Measurements from ENCODE around the gene CADM4. TPM values are rescaled to one million over a fixed set of nuclear protein-coding genes. Genes with fewer than 3 reads are reported as not detected.
"Not testable (repeated sequence)": the region's sequence is repeated elsewhere in the genome, so short reads cannot be mapped to it uniquely, and the experiment has no call there.

The CADM4 gene
- total RNA-seq, 4 donors from 2014 or later = 85.2 to 108 (median 102) TPM

DNA sequence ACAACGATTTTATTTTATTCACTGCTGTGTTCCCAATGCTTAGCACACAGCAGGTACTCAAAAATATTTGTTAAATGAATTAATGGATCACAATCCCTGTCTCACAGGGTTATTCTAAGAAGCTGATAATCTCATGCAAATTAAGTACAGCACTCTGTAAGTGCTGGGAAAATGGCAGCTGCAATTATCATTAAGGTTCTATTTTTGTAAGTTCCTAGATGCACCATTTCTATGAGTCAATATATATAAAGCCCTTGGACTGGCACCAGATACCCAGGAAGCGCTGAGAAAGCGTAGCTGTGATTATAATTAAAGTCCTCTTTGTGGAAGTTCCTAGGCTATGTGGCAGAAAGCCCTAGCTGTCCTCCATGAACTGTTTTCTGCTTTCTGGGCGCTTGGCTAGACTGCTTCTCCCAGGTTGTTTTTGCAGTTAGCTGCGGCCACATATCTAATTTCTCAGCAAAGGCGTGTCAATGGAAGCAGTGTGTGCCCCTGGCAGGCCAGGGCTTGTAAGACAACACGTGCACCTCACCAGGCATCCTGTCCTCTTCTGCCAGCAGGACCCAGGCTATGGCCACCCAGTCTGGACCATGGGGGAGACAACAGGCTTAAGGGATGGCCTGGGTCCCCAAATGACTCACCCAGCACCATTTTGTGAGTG, 33.0 kb downstream of the CADM4 start:
- 88 to 92% methylated on average over 7 of the region's 7 CpGs for WGBS, 2 donors
- Histone ChIP-seq H3K9me3 (no peaks in the 10 kb centered on the region), H3K27me3 (no peaks in the 10 kb centered on the region), H3K4me1 (peaks cover 0 to 10% (median 0%) of the 10 kb centered on the region in 4 donors), H3K27ac (no peak overlapping the region), H3K4me3 (no peak overlapping the region), H3K36me3 (peaks cover 0 to 46% (median 0%) of the 10 kb centered on the region in 3 donors)
- TF ChIP-seq, protein P1, sequence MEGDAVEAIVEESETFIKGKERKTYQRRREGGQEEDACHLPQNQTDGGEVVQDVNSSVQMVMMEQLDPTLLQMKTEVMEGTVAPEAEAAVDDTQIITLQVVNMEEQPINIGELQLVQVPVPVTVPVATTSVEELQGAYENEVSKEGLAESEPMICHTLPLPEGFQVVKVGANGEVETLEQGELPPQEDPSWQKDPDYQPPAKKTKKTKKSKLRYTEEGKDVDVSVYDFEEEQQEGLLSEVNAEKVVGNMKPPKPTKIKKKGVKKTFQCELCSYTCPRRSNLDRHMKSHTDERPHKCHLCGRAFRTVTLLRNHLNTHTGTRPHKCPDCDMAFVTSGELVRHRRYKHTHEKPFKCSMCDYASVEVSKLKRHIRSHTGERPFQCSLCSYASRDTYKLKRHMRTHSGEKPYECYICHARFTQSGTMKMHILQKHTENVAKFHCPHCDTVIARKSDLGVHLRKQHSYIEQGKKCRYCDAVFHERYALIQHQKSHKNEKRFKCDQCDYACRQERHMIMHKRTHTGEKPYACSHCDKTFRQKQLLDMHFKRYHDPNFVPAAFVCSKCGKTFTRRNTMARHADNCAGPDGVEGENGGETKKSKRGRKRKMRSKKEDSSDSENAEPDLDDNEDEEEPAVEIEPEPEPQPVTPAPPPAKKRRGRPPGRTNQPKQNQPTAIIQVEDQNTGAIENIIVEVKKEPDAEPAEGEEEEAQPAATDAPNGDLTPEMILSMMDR (IDR thresholded peaks at IDR 0.05) = no peak
- TF ChIP-seq EP300 (IDR thresholded peaks at IDR 0.05) (no peak), POLR2A (IDR thresholded peaks at IDR 0.05) (no peak)
- DNase-seq (ENCODE audit: low spot score in 2 of 2) = no peak

DNA sequence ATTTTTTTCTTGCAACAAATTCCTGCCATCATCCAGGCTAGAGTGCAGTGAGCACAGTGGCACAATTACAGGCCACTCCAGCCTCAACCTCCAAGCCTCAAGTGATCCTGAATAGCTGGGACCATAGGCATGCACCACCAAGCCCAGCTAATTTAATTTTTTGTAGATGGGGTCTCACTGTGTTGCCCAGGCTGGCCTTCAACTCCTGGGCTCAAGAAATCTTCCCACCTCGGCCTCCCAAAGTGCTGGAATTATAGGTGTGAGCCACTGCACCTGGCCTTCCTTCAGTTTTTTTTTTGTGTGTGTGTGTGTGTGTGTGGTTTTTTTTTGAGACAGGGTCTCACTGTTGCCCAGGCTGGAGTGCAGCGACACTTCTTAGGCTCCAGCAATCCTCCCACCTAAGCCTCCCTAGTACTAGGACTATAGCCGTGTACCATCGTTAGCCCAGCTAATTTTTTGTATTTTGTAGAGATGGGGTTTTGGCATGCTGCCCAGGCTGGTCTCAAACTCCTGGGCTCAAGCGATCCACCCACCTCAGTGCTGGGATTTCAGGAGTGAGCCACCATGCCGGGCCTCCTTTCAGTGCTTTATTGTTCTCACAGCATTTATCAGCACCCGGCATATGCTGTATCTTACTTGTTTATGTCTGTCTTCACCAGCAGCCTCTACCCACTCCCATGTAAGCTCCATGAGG, 33.6 kb downstream of the CADM4 start:
- DNase-seq (ENCODE audit: low spot score in 2 of 2) = no peak
- Histone ChIP-seq H3K4me3 (no peak overlapping the region), H3K4me1 (peaks cover 0 to 9% (median 0%) of the 10 kb centered on the region in 4 donors), H3K9me3 (no peaks in the 10 kb centered on the region), H3K36me3 (peaks cover 0 to 49% (median 0%) of the 10 kb centered on the region in 3 donors), H3K27ac (no peak overlapping the region), H3K27me3 (no peaks in the 10 kb centered on the region)
- 60 to 66% methylated on average over 7 of the region's 7 CpGs for WGBS, 2 donors
- TF ChIP-seq POLR2A (IDR thresholded peaks at IDR 0.05) (no peak), EP300 (IDR thresholded peaks at IDR 0.05) (no peak)
- TF ChIP-seq, protein P1 (IDR thresholded peaks at IDR 0.05) = no peak

DNA sequence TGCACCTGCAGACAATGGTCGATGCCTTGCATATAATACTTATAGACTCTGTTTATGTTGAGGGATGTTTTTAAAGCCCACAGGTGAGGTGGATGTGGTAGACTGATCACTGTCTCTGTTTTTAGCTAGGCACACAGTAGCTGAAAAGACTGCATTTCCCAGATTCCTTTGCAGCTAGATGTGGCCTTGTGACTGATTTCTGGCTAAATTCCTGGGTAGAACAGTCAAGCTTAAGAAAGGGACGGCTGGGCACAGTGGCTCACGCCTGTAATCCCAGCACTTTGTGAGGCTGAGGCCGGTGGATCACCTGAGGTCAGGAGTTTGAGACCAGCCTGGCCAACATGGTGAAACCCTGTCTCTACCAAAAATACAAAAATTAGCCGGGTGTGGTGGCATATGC, 39.3 kb downstream of the CADM4 start:
- Histone ChIP-seq H3K27ac (peak overlapping the region in 1 of 4 donors; percentile 3), H3K4me1 (peaks cover 0 to 31% (median 16%) of the 10 kb centered on the region in 4 donors), H3K36me3 (peaks cover 0 to 52% (median 6%) of the 10 kb centered on the region in 3 donors)
- H3K27me3 ChIP-seq; H3K9me3 ChIP-seq; DNase-seq (ENCODE audit: low spot score in 2 of 2); H3K4me3 ChIP-seq: not testable (repeated sequence)
- WGBS, 2 donors = 64 to 70% methylated on average over 5 of the region's 5 CpGs

DNA sequence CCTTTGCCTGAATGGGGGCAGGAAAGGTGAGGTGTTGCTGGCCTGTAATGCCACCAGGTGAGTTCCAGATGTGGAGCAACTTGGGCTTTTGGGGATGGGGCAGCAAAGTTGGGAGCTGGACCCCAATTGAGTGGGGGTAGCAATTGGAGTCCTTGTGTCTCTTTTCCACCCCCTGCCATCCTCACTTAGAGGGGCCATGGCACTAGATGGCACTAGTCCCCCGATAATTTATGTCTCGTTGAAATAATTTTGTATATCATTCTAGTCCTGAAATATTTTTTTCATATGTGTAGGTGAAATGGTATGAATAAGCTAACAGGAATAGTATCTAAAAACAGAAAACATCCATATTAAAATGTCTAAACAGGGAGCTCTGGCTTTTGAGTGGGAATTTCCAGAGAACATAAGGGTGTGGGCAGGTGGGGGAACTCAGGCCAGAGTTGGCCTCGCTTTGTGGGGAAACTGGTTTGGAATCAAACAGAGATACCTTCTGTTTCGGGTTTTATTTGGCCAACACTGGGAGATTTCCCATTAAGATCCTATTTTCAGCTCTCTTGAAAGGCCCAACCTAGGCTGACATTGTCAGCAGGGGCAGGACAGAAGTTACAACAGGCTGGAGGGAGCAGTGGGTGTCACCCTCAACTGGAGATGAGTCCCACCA, 39.9 kb downstream of the CADM4 start:
- H3K27ac ChIP-seq = peak overlapping the region in 1 of 4 donors; percentile 3
- no peak for DNase-seq (ENCODE audit: low spot score in 2 of 2)
- 63 to 69% methylated on average over 4 of the region's 4 CpGs for WGBS, 2 donors

DNA sequence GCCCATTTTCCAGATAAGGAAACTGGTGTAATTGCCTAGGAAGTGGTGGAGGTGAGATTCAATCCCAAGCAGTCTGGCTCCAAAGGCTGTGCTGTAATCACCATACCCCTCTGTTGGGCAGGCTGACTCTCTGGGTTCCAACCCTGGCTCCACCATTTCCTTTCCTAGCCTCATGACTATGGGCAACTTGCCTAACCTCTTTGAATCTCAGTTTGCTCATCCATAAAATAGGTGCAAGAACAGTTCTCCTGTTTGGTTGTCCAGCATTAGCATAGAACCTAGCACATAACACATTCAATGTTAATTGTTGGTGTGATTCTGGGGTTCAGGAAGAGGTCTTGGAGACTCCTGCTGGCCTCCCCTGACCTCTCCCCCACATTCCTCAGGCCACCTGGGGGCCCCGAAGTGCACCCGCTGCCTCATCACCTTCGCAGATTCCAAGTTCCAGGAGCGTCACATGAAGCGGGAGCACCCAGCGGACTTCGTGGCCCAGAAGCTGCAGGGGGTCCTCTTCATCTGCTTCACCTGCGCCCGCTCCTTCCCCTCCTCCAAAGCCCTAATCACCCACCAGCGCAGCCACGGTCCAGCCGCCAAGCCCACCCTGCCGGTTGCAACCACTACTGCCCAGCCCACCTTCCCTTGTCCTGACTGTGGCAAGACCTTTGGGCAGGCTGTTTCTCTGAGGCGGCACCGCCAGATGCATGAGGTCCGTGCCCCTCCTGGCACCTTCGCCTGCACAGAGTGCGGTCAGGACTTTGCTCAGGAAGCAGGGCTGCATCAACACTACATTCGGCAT, 41.0 kb downstream of the CADM4 start:
- 88% methylated on average over 19 of the region's 19 CpGs for WGBS, 2 donors
- TF ChIP-seq, protein P1 (IDR thresholded peaks at IDR 0.05) = no peak
- TF ChIP-seq EP300 (IDR thresholded peaks at IDR 0.05) (no peak), POLR2A (IDR thresholded peaks at IDR 0.05) (no peak)
- Histone ChIP-seq H3K36me3 (peaks cover 0 to 54% (median 6%) of the 10 kb centered on the region in 3 donors), H3K27ac (no peak overlapping the region), H3K4me1 (peaks cover 0 to 48% (median 30%) of the 10 kb centered on the region in 4 donors), H3K9me3 (no peaks in the 10 kb centered on the region), H3K27me3 (no peaks in the 10 kb centered on the region), H3K4me3 (no peak overlapping the region)
- no peak for DNase-seq (ENCODE audit: low spot score in 2 of 2)

More for the DNA sequence above, 39.9 kb downstream of the CADM4 start:
- no peaks in the 10 kb centered on the region for H3K27me3 ChIP-seq
- peaks cover 0 to 49% (median 6%) of the 10 kb centered on the region in 3 donors for H3K36me3 ChIP-seq
- H3K4me3 ChIP-seq = no peak overlapping the region
- H3K4me1 ChIP-seq = peaks cover 0 to 36% (median 21%) of the 10 kb centered on the region in 4 donors
- no peaks in the 10 kb centered on the region for H3K9me3 ChIP-seq
- TF ChIP-seq, protein P1 (IDR thresholded peaks at IDR 0.05) = peak in 2 of 5 experiments; percentile 5 to 14
- TF ChIP-seq EP300 (IDR thresholded peaks at IDR 0.05) = no peak

Measured in tibial nerve (tissue), 4 donors.